Smooth muscle cell of bladder (primary cell): Measurements from ENCODE around the gene LCA5. TPM values are rescaled to one million over a fixed set of nuclear protein-coding genes. Genes with fewer than 3 reads are reported as not detected.

Experiments
- total RNA-seq: library from RNA; depleted of rRNA; stranded (reverse); fragments of >200 nt; gene quantifications from 2 replicates; pipeline ENCODE4 v1.2.3, GENCODE V29; 2014

The LCA5 gene
- 5.0 and 5.3 TPM in 2 replicates for total RNA-seq

GRCh38 chr6:79536954-79537747, at the start of gene LCA5:
TSS of gene LCA5 (minus strand) at chr6:79537430. CDS start at chr6:79518894, 18,536 bp downstream.

Other genes starting within 250 kb of the LCA5 start
- 2.0 and 2.2 TPM in 2 replicates for gene SH3BGRL2, start 93.9 kb upstream of the LCA5 start, total RNA-seq